Common myeloid progenitor, CD34-positive (primary cell): ENCODE results near the gene HLA-DPA1. TPM values are rescaled to one million over a fixed set of nuclear protein-coding genes. Genes with fewer than 3 reads are reported as not detected.
A peak's percentile ranks its signal among the peaks of the same experiment; 100 is the strongest.

Experiments used
- CTCF ChIA-PET: fragments of 350-600 bp; sonication (Branson Sonifier 250); formaldehyde crosslinking; loops from one replicate; lab custom pipeline; 2021; ENCODE audit warnings: antibody characterized with exemption; lab: Charles Lee
- POLR2A ChIA-PET: fragments of 350-600 bp; sonication (Branson Sonifier 250); formaldehyde crosslinking; loops from one replicate; lab custom pipeline; 2021; ENCODE audit warnings: antibody characterized with exemption; lab: Charles Lee
- DNase-seq, 3 donors: peaks; one replicate each; pipeline versions ENCODE4 v3.0.0 to v3.0.0-alpha.2; 2013
- H3K27ac ChIP-seq, 2 experiments: 1 replicate in 1 of 2; 2 replicates in 1 of 2; pipeline ENCODE4 v1.7.0; 2013; ENCODE audit warnings: inconsistent platforms in 2 of 2, low read length in 2 of 2, mild to moderate bottlenecking in 2 of 2, low read depth in 1 of 2, moderate library complexity in 1 of 2; ENCODE audit not compliant: severe bottlenecking in 2 of 2, insufficient read depth in 1 of 2, poor library complexity in 1 of 2
- H3K27me3 ChIP-seq, 5 experiments: replicated peaks in 2 of 5; 1 replicate in 3 of 5; 2 replicates in 2 of 5; pipeline versions ENCODE4 v1.6.1 to v1.7.0; 2013; ENCODE audit warnings: low read length in 4 of 5, mild to moderate bottlenecking in 2 of 5, moderate library complexity in 2 of 5, inconsistent platforms in 1 of 5; ENCODE audit not compliant: insufficient read depth in 5 of 5, control insufficient read depth in 4 of 5
- H3K36me3 ChIP-seq, 4 experiments: 1 replicate in 2 of 4; 2 replicates in 2 of 4; pipeline versions ENCODE4 v1.6.1 to v1.7.0; 2013; ENCODE audit warnings: low read length in 3 of 4, control low read depth in 1 of 4, mild to moderate bottlenecking in 1 of 4; ENCODE audit not compliant: control insufficient read depth in 4 of 4, insufficient read depth in 4 of 4
- H3K4me1 ChIP-seq, 4 experiments: 1 replicate in 3 of 4; 2 replicates in 1 of 4; pipeline versions ENCODE4 v1.6.1 to v1.7.1; 2013; ENCODE audit warnings: low read length in 3 of 4, mild to moderate bottlenecking in 3 of 4, control low read depth in 1 of 4, inconsistent platforms in 1 of 4, moderate library complexity in 1 of 4; ENCODE audit not compliant: control insufficient read depth in 4 of 4, insufficient read depth in 4 of 4; ENCODE audit errors: control extremely low read depth in 1 of 4
- H3K4me3 ChIP-seq, 7 experiments: 1 replicate in 4 of 7; 2 replicates in 3 of 7; pipeline versions ENCODE4 v1.5.1 to v1.7.0; 2013; ENCODE audit warnings: mild to moderate bottlenecking in 7 of 7, low read length in 6 of 7, moderate library complexity in 6 of 7, inconsistent platforms in 2 of 7, low read depth in 2 of 7, control low read depth in 1 of 7; ENCODE audit not compliant: insufficient read depth in 4 of 7, control insufficient read depth in 1 of 7; ENCODE audit errors: extremely low read depth in 1 of 7
- H3K9me3 ChIP-seq, 5 experiments: 1 replicate in 4 of 5; 2 replicates in 1 of 5; pipeline versions ENCODE4 v1.6.1 to v1.7.1; 2013; ENCODE audit warnings: low read length in 4 of 5, mild to moderate bottlenecking in 2 of 5, inconsistent platforms in 1 of 5, low read depth in 1 of 5, moderate library complexity in 1 of 5; ENCODE audit not compliant: control insufficient read depth in 4 of 5, insufficient read depth in 2 of 5; ENCODE audit errors: control extremely low read depth in 1 of 5
- WGBS: methylation state at CpG from one replicate; pipeline ENCODE4 v1.1.5; 2013; ENCODE audit not compliant: insufficient coverage; 5-methylcytosine and 5-hydroxymethylcytosine counted together
- polyA plus RNA-seq: library from polyadenylated mRNA; unstranded; fragments of 120-200 nt; gene quantifications from one replicate; pipeline ENCODE4 v1.2.1, GENCODE V29; 2013

HLA-DPA1 gene
- 403 TPM for polyA plus RNA-seq

DNA sequence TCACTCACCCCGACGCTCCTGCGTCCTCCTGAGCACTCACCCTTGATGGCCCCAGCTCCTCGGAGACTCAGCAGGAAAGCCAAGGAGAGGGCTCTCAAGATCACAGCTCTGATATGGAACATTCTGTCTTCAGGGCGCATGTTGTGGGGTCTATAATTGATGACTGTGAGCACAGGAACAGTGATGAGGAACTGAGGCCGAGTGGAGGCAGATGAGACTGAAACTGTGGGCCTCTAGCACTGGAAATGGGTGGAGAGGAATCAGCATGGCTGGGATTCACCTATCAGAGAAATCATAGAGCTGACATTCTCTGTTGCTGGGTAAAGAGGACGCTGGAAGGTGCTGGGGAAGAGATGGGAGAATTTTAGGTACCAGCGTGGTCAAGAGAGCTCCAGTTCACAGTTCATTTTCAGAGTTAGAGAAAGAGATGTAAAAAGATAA, at the start of gene HLA-DPA1:
HLA-DPA1 (minus strand) TSS at position 219 of the 441 bp plus-strand sequence.
- peak; percentile 59 to 80 (median 74) for DNase-seq
- CTCF ChIA-PET: interaction anchor here (0.9 to 6.5 kb wide), 7 partner anchors 9 to 62 kb away, joined by 3 to 55 read pairs (median 4); no protein-coding TSS in a partner anchor
- Histone ChIP-seq H3K9me3 (peaks cover 0 to 2% (median 0%) of the 10 kb centered on the region in 5 experiments), H3K27me3 (no peaks in the 10 kb centered on the region), H3K4me1 (peaks cover 11 to 75% (median 50%) of the 10 kb centered on the region in 4 experiments), H3K27ac (peak within 1 kb of the TSS; percentile 56 to 73), H3K36me3 (peaks cover 4 to 17% (median 14%) of the 10 kb centered on the region in 4 experiments), H3K4me3 (peak within 1 kb of the TSS; percentile 30 to 88 (median 73))
- 0% methylated on average over 6 of the region's 8 CpGs for WGBS
- POLR2A ChIA-PET: interaction anchor here (0.6 to 1.6 kb wide), 3 partner anchors 11 to 198 kb away, joined by 3 to 4 read pairs (median 3); partner anchors contain the start of genes RPS18 and VPS52

GRCh38 chr6:33123181-33123580, 49.7 kb upstream of the HLA-DPA1 start:
- H3K4me3 ChIP-seq: no peak overlapping the region
- ChIA-PET POLR2A (no interaction called here), CTCF (interaction anchor here (0.7 to 14.4 kb wide), 11 partner anchors 8 to 125 kb away, joined by 3 to 238 read pairs (median 7); no protein-coding TSS in a partner anchor)
- H3K27me3 ChIP-seq: no peaks in the 10 kb centered on the region
- peaks cover 0 to 4% (median 1%) of the 10 kb centered on the region in 4 experiments for H3K4me1 ChIP-seq
- H3K9me3 ChIP-seq: peaks cover 0 to 16% (median 6%) of the 10 kb centered on the region in 5 experiments
- no peaks in the 10 kb centered on the region for H3K36me3 ChIP-seq
- DNase-seq: no peak
- no peak overlapping the region for H3K27ac ChIP-seq
- WGBS: 94% methylated on average over 5 of the region's 6 CpGs

DNA sequence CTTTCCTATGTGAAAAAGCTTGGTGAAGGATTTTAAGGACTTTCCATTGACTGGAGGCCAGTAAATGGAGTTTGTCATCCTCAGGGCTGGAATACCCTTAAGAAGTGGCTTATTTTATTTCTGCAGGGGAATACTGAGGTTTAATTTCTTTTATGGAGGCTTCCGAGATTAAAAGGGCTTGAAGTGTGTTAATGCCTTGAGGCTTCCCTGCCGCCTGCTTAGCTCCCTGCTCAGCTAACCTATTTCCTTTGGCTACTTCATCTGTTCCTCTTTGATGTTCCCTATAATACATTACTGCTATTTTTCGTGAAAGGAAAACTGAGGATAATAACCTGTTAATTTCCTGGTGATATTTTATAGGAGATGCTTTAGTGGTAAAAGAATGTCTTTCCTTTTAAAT, 46.6 kb upstream of the HLA-DPA1 start:
- no peak overlapping the region for H3K27ac ChIP-seq
- CTCF ChIA-PET: interaction anchor here (0.6 to 6.7 kb wide), 19 partner anchors 10 to 129 kb away, joined by 3 to 76 read pairs (median 4); no protein-coding TSS in a partner anchor
- H3K4me1 ChIP-seq: peaks cover 10 to 21% (median 12%) of the 10 kb centered on the region in 4 experiments
- peaks cover 0 to 16% (median 6%) of the 10 kb centered on the region in 5 experiments for H3K9me3 ChIP-seq
- H3K4me3 ChIP-seq: no peak overlapping the region
- peaks cover 3 to 20% (median 16%) of the 10 kb centered on the region in 5 experiments for H3K27me3 ChIP-seq
- POLR2A ChIA-PET: interaction anchor here (0.6 kb wide), 1 partner anchor 9 kb away, joined by 3 read pairs; no protein-coding TSS in a partner anchor
- DNase-seq: no peak
- no peaks in the 10 kb centered on the region for H3K36me3 ChIP-seq
- WGBS: no CpG with 5 or more reads among the region's 3 CpGs

GRCh38 chr6:33118525-33119123, 45.2 kb upstream of the HLA-DPA1 start:
- Histone ChIP-seq H3K4me1 (peaks cover 13 to 33% (median 18%) of the 10 kb centered on the region in 4 experiments), H3K27me3 (peaks cover 3 to 20% (median 16%) of the 10 kb centered on the region in 5 experiments), H3K36me3 (no peaks in the 10 kb centered on the region), H3K27ac (no peak overlapping the region), H3K9me3 (peaks cover 0 to 11% (median 2%) of the 10 kb centered on the region in 5 experiments), H3K4me3 (no peak overlapping the region)
- no CpG with 5 or more reads among the region's 3 CpGs for WGBS
- ChIA-PET POLR2A (no interaction called here), CTCF (interaction anchor here (0.6 to 6.7 kb wide), 16 partner anchors 8 to 132 kb away, joined by 3 to 76 read pairs (median 4); no protein-coding TSS in a partner anchor)
- peak; percentile 65 to 79 (median 79) for DNase-seq

- peaks cover 0 to 4% (median 0%) of the 10 kb centered on the region in 5 experiments for H3K9me3 ChIP-seq
- ChIA-PET CTCF (interaction anchor here (0.9 to 6.7 kb wide), 10 partner anchors 13 to 133 kb away, joined by 3 to 76 read pairs (median 5); no protein-coding TSS in a partner anchor), POLR2A (no interaction called here)
- no peaks in the 10 kb centered on the region for H3K36me3 ChIP-seq
- WGBS: 12% methylated on average over 3 of the region's 9 CpGs
- H3K4me3 ChIP-seq: no peak overlapping the region
- peaks cover 3 to 20% (median 16%) of the 10 kb centered on the region in 5 experiments for H3K27me3 ChIP-seq
- no peak overlapping the region for H3K27ac ChIP-seq
- H3K4me1 ChIP-seq: peaks cover 13 to 34% (median 18%) of the 10 kb centered on the region in 4 experiments
- DNase-seq: peak in 2 of 3 donors; percentile 66 to 69
Observed at GRCh38 chr6:33117811-33118277, 44.4 kb upstream of the HLA-DPA1 start.

DNA sequence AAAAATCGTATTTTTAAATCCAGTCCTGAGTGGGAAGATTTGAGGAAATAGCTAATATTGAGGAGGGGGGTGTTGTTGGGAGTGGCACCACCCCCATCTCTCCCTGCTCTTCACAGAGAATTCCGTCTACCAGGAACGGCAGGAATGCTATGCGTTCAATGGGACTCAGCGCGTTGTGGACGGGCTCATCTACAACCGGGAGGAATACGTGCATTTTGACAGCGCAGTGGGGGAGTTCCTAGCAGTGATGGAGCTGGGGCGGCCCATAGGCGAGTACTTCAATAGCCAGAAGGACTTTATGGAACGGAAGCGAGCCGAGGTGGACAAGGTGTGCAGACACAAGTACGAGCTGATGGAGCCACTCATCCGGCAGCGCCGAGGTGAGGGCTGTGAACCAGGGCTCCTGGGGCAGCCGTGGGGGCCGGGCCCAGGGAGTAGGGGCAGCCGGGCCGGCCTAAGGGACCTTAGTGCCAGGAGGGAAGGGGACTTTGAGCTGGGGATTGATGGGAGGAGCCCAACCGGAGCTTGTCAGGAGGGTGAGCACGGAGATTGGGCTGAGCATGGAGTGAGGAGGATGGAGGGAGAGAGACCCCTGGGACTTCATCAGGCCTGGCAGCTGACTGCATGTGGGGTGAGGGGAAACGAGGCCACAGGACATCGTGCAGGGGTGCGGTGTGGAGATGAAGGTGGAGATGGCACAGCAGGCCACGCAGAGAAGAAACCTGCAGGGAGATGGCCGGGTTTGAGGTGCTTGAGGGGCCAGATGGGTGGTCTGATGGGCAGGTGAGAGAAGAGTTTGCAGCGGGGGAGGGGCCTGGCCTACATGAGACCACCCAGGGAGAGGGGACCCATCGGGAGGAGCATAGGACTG, 43.6 kb upstream of the HLA-DPA1 start:
- H3K27me3 ChIP-seq: peaks cover 3 to 20% (median 16%) of the 10 kb centered on the region in 5 experiments
- no peaks in the 10 kb centered on the region for H3K9me3 ChIP-seq
- H3K36me3 ChIP-seq: no peaks in the 10 kb centered on the region
- H3K4me3 ChIP-seq: peak overlapping the region in 3 of 7 experiments; percentile 8 to 26 (median 15)
- H3K4me1 ChIP-seq: peaks cover 15 to 39% (median 19%) of the 10 kb centered on the region in 4 experiments
- no peak for DNase-seq
- POLR2A ChIA-PET: no interaction called here
- no peak overlapping the region for H3K27ac ChIP-seq
- 6% methylated on average over 27 of the region's 32 CpGs for WGBS
- CTCF ChIA-PET: interaction anchor here (0.8 to 6.7 kb wide), 8 partner anchors 8 to 131 kb away, joined by 3 to 76 read pairs (median 6); no protein-coding TSS in a partner anchor
